Lower lobe of right lung (tissue), 2 donors: ENCODE data around the gene IFNLR1. TPM values are rescaled to one million over a fixed set of nuclear protein-coding genes. Genes with fewer than 3 reads are reported as not detected.

Experiments used
- ATAC-seq, 2 donors: fragments of 200-7000 bp; cut with Tn5 transposase; one replicate each; pipeline ENCODE4 v1.9.1; 2020 to 2022; ENCODE audit warnings: mild to moderate bottlenecking in 2 of 2, moderate library complexity in 2 of 2
- DNase-seq: peaks from one replicate; pipeline ENCODE4 v3.0.0-alpha.2; 2020
- H3K27ac ChIP-seq: fragments of 200-600 bp; one replicate; pipeline ENCODE4 v1.8.0; 2022
- H3K27me3 ChIP-seq: fragments of 200-600 bp; one replicate; pipeline ENCODE4 v1.8.0; 2022; ENCODE audit warnings: low read depth
- H3K36me3 ChIP-seq: fragments of 200-600 bp; one replicate; pipeline ENCODE4 v1.8.0; 2022; ENCODE audit warnings: mild to moderate bottlenecking
- H3K4me1 ChIP-seq: fragments of 200-600 bp; one replicate; pipeline ENCODE4 v1.8.0; 2022
- H3K4me3 ChIP-seq: fragments of 200-600 bp; one replicate; pipeline ENCODE4 v1.8.0; 2022; ENCODE audit warnings: mild to moderate bottlenecking
- H3K9me3 ChIP-seq: fragments of 200-600 bp; one replicate; pipeline ENCODE4 v1.8.0; 2022
- CTCF ChIP-seq: fragments of 200-600 bp; IDR thresholded peaks from one replicate; pipeline ENCODE4 v1.8.0; 2022; ENCODE audit warnings: antibody characterized with exemption, mild to moderate bottlenecking
- intact Hi-C: fragments of 100-400 bp; cut with DNase I; formaldehyde crosslinking; loops from one replicate; pipeline ENCODE4 v1.11.0; 2022
- total RNA-seq: library from RNA; stranded (reverse); fragmentation: NEBNext Ultra II Directional; extraction: Animal tissue kit (Norgen Biotek cat#: 25700); gene quantifications from one replicate; pipeline ENCODE4 v1.2.1, GENCODE V29; 2021
- donor health status: DM: no; HTN: yes; CAD: no; lungs with severe emphysema.

IFNLR1 gene
- total RNA-seq, 1 donor from 2014 or later = 11.7 TPM

- no peaks in the 10 kb centered on the region for H3K36me3 ChIP-seq
- H3K9me3 ChIP-seq = no peaks in the 10 kb centered on the region
- no peak for TF ChIP-seq CTCF
- H3K27ac ChIP-seq = no peak overlapping the region
- DNase-seq (no peak), ATAC-seq (no peak)
- intact Hi-C loops = loop anchor here (10.0 kb wide), 1 partner anchor 179 kb away; no protein-coding TSS in a partner anchor
- H3K4me3 ChIP-seq = no peak overlapping the region
- H3K4me1 ChIP-seq = no peaks in the 10 kb centered on the region
- H3K27me3 ChIP-seq = no peaks in the 10 kb centered on the region
Observed at GRCh38 chr1:24205345-24206082, 18.4 kb upstream of the IFNLR1 start.

GRCh38 chr1:24204116-24204515, 17.0 kb upstream of the IFNLR1 start:
- no peak for TF ChIP-seq CTCF
- ATAC-seq (no peak), DNase-seq (no peak)
- Histone ChIP-seq H3K4me3 (no peak overlapping the region), H3K4me1 (peaks cover 4% of the 10 kb centered on the region), H3K27ac (no peak overlapping the region), H3K36me3 (no peaks in the 10 kb centered on the region), H3K9me3 (no peaks in the 10 kb centered on the region), H3K27me3 (no peaks in the 10 kb centered on the region)
- intact Hi-C loops = loop anchor here (10.0 kb wide), 1 partner anchor 181 kb away; no protein-coding TSS in a partner anchor

- intact Hi-C loops = loop anchor here (10.0 kb wide), 1 partner anchor 181 kb away; no protein-coding TSS in a partner anchor
- DNase-seq = no peak
Observed at GRCh38 chr1:24203404-24203803, 16.3 kb upstream of the IFNLR1 start.

GRCh38 chr1:24202987-24203386, 15.9 kb upstream of the IFNLR1 start:
- no peak for ATAC-seq
- Histone ChIP-seq H3K27me3 (no peaks in the 10 kb centered on the region), H3K27ac (no peak overlapping the region), H3K36me3 (no peaks in the 10 kb centered on the region), H3K4me3 (no peak overlapping the region), H3K4me1 (peaks cover 4% of the 10 kb centered on the region), H3K9me3 (no peaks in the 10 kb centered on the region)
- DNase-seq = no peak
- TF ChIP-seq CTCF = no peak
- intact Hi-C loops = loop anchor here (10.0 kb wide), 1 partner anchor 182 kb away; no protein-coding TSS in a partner anchor

More at GRCh38 chr1:24203404-24203803, 16.3 kb upstream of the IFNLR1 start:
- Histone ChIP-seq H3K27me3 (no peaks in the 10 kb centered on the region), H3K36me3 (no peaks in the 10 kb centered on the region), H3K27ac (no peak overlapping the region), H3K4me1 (peaks cover 4% of the 10 kb centered on the region), H3K9me3 (no peaks in the 10 kb centered on the region), H3K4me3 (no peak overlapping the region)
- no peak for TF ChIP-seq CTCF
- ATAC-seq = no peak

- Histone ChIP-seq H3K9me3 (no peaks in the 10 kb centered on the region), H3K4me1 (peaks cover 4% of the 10 kb centered on the region), H3K36me3 (no peaks in the 10 kb centered on the region), H3K27ac (no peak overlapping the region), H3K27me3 (no peaks in the 10 kb centered on the region), H3K4me3 (no peak overlapping the region)
- ATAC-seq (no peak), DNase-seq (no peak)
- no peak for TF ChIP-seq CTCF
- intact Hi-C loops = loop anchor here (10.0 kb wide), 1 partner anchor 182 kb away; no protein-coding TSS in a partner anchor
Observed at GRCh38 chr1:24202556-24202955, 15.5 kb upstream of the IFNLR1 start.
